AG09309 (cell line): ENCODE data around the gene SRM.
"Not testable (repeated sequence)": the region's sequence is repeated elsewhere in the genome, so short reads cannot be mapped to it uniquely, and the experiment has no call there.

ENCODE experiments used
- DNase-seq: peaks from one replicate; pipeline ENCODE4 v3.0.0-alpha.2; 2010; ENCODE audit warnings: low read depth
- H3K4me3 ChIP-seq: 2 replicates; pipeline ENCODE4 v1.5.1; 2011; ENCODE audit warnings: mild to moderate bottlenecking, low read depth, low read length, moderate library complexity; ENCODE audit not compliant: control insufficient read depth
- CTCF ChIP-seq: IDR thresholded peaks from 2 replicates; pipeline ENCODE4 v1.5.1; 2011; ENCODE audit warnings: mild to moderate bottlenecking, low read depth, low read length, inconsistent platforms; ENCODE audit not compliant: insufficient read depth, control insufficient read depth; ENCODE audit errors: missing control alignments

The SRM gene

GRCh38 chr1:11099310-11100148, 39.7 kb upstream of the SRM start, which contains the start of gene EXOSC10:
EXOSC10 (minus strand) TSS chr1:11099869; CDS start chr1:11099831, 38 bp downstream.
- peak; percentile 38 for DNase-seq
- H3K4me3 ChIP-seq = peak within 1 kb of the TSS; percentile 86
- TF ChIP-seq CTCF = no peak

- no peak for DNase-seq
- TF ChIP-seq CTCF = no peak
- H3K4me3 ChIP-seq = peak overlapping the region; percentile 86
These were observed 39.1 kb upstream of the SRM start for GRCh38 chr1:11098931-11099309.

GRCh38 chr1:11083784-11084183, 24.0 kb upstream of the SRM start:
- not testable (repeated sequence) for DNase-seq, H3K4me3 ChIP-seq

- H3K4me3 ChIP-seq = no peak overlapping the region
- DNase-seq = no peak
- no peak for TF ChIP-seq CTCF
These were observed 21.1 kb upstream of the SRM start for GRCh38 chr1:11080931-11081330.

GRCh38 chr1:11078631-11079030, 18.8 kb upstream of the SRM start:
- peak; percentile 75 for DNase-seq
- TF ChIP-seq CTCF = no peak
- no peak overlapping the region for H3K4me3 ChIP-seq

GRCh38 chr1:11073398-11073797, 13.6 kb upstream of the SRM start:
- H3K4me3 ChIP-seq, DNase-seq: not testable (repeated sequence)

GRCh38 chr1:11072216-11072917, 12.5 kb upstream of the SRM start:
- no peak for DNase-seq
- no peak overlapping the region for H3K4me3 ChIP-seq
- TF ChIP-seq CTCF = no peak
